C4-2B (cell line): Measurements from ENCODE around the gene KPNA2.
"Not testable (repeated sequence)": the region's sequence is repeated elsewhere in the genome, so short reads cannot be mapped to it uniquely, and the experiment has no call there.

Experiments
- H3K27ac ChIP-seq: fragments of 450-650 bp; 2 replicates; pipeline ENCODE4 v1.5.1; 2017
- CTCF ChIP-seq: fragments of 450-650 bp; conservative IDR thresholded peaks from 2 replicates; pipeline ENCODE4 v1.5.1; 2017; ENCODE audit warnings: mild to moderate bottlenecking
- ZFX ChIP-seq: fragments of 450-650 bp; IDR thresholded peaks from 2 replicates; pipeline ENCODE4 v1.6.1; 2017

Gene KPNA2

GRCh38 chr17:68057531-68057952 lies 22.0 kb downstream of the KPNA2 start:
- H3K27ac ChIP-seq = no peak overlapping the region
- TF ChIP-seq ZFX (no peak), CTCF (peak; percentile 67)

GRCh38 chr17:68060336-68060735 lies 24.8 kb downstream of the KPNA2 start:
- TF ChIP-seq CTCF (no peak), ZFX (no peak)
- no peak overlapping the region for H3K27ac ChIP-seq

- TF ChIP-seq CTCF (no peak), ZFX (no peak)
Measured at GRCh38 chr17:68061512-68062313, 26.2 kb downstream of the KPNA2 start.

GRCh38 chr17:68065366-68065765 lies 29.8 kb downstream of the KPNA2 start:
- H3K27ac ChIP-seq = not testable (repeated sequence)

More at GRCh38 chr17:68061512-68062313, 26.2 kb downstream of the KPNA2 start:
- no peak overlapping the region for H3K27ac ChIP-seq

GRCh38 chr17:68068512-68068911 lies 33.0 kb downstream of the KPNA2 start:
- not testable (repeated sequence) for H3K27ac ChIP-seq

- H3K27ac ChIP-seq = not testable (repeated sequence)
Measured at GRCh38 chr17:68070582-68071444, 35.3 kb downstream of the KPNA2 start.

GRCh38 chr17:68074279-68074678 lies 38.7 kb downstream of the KPNA2 start:
- no peak overlapping the region for H3K27ac ChIP-seq
- TF ChIP-seq ZFX (no peak), CTCF (no peak)

- not testable (repeated sequence) for H3K27ac ChIP-seq
Measured at GRCh38 chr17:68075953-68076607, 40.5 kb downstream of the KPNA2 start.

- not testable (repeated sequence) for H3K27ac ChIP-seq
Measured at GRCh38 chr17:68077498-68077897, 42.0 kb downstream of the KPNA2 start.
